ENCODE data around the gene HERC2.
"Not testable (repeated sequence)": the region's sequence is repeated elsewhere in the genome, so short reads cannot be mapped to it uniquely, and the experiment has no call there.

Gene HERC2

DNA sequence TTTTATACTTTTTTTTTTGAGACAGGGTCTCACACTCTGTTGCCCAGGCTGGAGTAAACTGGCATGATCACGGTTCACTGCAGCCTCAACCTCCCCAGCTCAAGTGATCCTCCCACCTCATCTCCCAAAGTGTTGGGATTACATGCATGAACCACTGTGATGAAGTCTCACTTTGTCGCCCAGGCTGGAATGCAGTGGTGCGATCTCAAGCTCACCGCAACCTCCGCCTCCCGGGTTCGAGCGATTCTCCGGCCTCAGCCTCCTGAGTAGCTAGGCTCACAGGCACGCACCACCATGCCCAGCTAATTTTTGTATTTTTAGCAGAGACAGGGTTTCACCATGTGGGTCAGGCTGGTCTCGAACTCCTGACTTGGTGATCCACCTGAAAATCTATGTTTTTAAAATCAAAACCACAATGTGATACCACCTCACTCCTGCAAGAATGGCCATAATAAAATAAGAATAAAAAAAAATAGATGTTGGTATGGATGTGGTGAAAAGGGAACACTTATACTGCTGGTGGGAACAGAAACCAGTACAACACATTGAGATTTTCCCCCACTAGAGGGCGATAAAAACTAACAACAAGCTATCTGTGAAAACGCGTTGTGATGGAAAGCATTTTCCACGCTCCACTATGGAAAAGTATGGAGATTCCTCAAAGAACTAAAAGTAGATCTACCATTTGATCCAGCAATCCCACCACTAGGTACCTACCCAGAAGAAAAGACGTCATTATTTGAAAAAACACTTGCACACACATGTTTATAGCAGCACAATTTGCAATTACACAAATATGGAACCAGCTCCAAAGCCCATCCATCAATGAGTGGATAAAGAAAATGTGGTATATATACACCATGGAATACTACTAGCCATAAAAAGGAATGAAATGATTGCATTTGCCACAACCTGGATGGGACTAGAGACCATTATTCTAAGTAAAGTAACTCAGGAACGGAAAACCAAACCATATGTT lies 196.0 kb downstream of the HERC2 start:
- DNase-seq, result no peak

DNA sequence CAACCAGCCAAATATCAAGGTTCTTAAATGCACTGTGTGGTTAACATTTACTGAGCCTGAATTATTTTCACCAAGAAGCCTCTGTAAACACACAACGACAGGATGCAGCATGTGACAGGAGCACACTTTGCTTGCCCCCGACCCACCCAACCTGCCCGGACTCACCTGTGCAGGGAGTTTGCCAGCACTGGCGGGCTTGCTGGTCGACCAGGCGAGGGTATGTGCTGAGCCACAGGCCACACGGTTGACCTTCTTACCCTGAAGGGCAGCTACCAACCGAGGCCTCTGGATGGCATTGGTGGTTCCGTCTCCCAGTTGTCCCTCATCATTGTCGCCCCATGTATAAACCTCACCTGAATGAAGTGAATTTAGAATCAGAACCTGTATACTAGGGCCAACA lies 197.1 kb downstream of the HERC2 start:
- no peak for DNase-seq

DNA sequence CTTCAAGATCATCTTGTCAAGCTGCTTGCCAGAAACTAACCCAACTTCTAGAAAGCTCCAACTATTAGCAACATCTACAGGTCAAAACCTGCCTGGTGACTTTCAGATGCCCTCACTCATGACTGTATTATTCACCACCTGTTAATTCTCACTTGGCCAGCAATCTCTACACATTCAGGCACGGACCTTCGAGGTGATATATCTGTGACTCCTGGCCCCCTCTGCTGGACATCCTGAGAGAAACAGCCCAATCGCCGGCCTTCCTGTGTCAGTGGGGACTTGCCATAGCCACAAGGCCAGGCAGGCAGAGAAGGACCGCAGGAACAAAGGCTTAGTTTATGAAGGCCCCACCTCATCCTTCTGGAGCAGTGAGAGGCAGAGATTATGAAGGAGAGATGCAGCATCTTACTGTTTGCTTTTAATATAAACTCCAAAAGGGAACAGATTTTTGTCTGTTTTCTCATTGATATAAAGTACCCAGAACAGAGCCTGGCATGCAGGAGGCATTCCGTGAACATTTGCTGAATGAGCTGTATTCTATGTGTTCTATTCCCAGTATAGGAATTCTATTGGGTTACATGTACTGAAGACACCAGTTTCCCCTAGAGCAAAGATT lies 198.5 kb downstream of the HERC2 start:
- peak; percentile 26 for DNase-seq

DNA sequence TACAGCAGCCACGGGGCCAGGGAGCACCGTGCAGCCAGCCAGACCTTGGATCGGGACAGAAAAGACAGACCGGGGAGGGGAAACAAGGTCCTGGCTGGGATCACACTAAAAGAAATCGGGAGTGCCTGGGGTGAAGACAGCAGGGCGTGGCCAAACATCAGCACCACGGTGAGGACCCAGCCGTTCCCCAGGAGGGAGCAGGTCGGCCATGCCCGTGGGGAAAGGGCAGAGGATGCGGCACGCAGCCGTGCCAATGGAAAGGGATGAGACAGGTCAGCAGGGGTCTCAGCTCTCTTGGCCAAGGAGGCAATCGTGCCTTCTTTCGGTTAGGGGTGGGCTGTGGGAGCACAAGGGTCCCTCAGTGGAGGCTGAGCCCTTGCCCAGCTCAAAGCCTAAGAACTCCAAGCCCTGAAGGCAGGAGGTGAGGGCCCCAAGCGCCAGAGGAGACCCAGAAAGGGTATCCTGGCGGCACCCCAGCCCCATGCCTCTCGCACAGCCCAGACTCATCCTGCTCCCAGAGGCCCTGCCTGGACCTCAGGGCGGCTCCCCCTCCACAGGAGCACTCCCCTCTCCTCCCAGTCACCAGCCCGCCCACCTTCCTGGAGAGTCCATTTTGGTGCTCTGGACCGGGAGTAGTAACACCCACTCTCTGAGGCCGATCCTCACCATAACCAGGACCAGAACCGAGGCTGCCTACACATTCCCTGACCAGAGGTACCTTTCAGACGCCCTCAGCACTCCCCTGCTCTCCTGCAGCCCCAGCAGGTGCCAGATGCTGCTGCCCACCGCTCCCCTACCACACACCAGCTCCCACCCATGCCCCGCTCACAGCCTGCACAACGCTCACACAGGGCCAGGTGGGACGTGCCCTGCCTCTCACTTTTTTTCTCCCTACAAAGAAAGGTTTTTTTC lies 199.7 kb downstream of the HERC2 start:
- no peak for DNase-seq

DNA sequence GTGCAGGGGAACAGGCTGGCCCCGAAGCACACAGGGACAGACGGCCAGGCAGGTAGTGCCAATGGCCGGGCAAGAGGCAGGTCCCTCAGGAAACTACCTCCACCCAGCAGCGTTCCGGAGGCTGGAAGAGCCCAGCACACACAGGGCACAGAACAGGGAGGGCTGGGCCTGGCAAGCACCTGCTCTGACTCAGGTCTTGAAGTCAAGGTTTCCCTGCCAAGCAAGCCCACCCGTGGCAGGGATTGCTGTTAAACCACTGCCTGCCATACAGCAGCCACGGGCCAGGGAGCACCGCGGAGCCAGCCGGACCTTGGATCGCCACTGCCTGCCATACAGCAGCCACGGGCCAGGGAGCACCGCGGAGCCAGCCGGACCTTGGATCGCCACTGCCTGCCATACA lies 200.4 kb downstream of the HERC2 start:
- not testable (repeated sequence) for DNase-seq

DNA sequence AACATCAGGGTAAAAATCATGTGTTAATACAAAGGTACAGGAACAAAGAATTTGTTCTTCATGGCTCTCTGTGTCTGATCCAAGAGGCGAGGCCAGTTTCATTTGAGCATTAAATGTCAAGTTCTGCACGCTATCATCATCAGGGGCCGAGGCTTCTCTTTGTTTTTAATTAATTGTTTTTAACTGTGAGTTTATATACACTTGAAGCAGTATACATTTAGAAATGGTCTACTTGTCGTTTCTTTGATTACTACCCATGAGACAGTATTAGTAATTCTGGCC lies 201.7 kb downstream of the HERC2 start:
- DNase-seq, result no peak

DNA sequence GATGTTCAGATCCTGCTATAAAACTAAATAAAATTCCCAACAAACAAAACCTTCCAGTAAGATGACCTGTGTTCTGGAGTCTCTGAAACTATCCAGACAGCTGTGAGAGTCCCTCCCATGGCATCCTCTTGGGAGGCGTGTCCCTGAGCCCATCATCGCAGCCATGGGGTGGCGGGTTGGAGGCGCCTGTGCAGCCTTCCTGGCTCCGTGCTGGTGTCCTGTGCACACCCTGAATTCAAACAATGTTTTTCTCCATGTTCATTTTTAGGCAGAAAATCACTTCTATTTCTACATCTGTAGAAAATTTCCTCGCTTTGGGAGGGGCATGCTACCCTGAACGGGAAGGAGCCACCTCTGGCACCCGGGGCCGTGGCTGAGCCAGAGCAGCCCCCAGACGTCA lies 203.4 kb downstream of the HERC2 start:
- no peak for DNase-seq

DNA sequence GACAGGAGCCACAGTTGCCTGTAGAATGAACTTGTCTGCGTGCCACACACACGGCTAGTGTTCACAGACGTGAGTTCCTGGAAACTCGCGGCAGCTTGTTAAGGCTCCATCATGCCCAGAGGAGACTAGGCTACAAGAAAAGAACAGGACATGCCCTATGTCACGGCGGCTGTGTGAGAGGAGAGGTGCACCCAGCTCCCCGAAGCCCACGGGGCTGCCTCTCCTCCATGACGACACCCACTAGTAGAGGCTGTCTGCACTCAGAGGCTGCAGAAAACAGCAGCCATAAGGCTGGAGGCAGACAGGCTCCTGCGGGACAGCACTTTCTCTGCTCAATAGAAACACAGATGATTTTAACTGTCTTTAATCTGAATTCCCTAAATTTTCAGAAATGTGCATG lies 203.9 kb downstream of the HERC2 start:
- DNase-seq, result no peak

DNA sequence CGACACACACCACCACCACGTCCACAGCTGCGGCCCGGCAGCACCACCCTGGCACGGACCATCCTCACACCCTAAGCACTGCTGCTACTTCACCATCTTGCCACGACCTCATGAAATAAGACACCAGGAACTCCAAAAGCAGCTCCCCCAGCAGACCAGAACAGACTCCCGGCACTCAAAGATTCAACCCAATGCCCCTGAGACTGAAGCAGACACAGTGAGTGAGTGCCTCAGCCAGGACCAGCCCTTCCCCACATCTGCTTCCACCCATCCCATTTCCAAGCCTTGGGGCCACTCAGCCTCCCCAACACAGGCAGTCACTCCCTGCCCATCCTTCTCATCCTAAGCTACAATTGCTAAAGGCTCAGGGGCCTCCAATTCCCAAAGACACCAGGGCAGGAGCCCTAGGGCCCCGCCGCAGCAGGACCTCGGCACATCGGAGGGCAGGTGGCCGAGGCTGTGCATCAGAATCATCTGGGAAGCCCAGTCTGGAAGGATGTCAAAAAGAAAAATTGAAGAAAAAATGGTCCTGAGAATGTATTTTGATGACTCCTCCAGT lies 204.5 kb downstream of the HERC2 start:
- DNase-seq, result no peak

DNA sequence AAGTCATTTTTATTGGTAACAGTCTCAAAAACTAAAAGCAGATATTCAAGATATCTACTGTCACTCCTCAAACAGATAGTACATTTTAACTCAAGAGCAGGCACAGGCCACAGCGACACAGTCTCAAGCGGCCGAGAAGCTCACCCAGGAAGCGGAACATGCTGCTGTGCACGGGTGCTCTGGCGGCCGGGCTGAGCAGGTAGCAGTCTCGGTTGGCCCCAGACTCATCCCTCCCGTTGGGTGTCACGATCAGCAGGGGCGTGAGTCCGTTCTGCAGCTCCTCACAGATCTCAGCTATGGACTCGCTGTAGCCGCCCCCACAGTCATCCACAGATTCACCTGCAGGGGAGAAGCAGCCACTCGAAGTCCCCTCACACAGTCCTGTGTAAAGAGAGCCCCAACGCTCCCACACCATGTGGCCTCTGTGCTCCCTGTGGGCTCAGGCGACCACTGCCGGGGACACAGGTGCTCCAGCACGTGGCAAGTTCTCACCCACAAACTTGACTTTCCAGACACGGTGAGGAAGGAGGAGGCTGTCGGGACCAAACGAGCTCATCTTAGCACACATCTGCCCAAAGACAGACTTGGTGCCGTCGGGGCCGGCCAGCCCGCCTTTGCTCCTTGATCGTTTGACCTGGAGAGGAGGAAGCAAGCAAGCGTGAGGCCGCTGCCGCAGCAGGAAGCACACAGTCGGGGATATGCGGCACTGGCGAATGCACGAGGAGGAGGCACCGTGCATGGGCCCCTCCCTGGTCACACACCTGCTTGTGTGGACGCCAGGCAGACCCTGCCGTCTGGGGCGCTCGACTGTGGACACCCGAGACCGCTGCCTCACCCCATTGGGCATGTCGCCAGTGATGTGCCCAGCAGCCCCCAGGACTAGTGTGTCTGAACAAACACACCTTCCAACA lies 205.2 kb downstream of the HERC2 start:
- no peak for DNase-seq

DNA sequence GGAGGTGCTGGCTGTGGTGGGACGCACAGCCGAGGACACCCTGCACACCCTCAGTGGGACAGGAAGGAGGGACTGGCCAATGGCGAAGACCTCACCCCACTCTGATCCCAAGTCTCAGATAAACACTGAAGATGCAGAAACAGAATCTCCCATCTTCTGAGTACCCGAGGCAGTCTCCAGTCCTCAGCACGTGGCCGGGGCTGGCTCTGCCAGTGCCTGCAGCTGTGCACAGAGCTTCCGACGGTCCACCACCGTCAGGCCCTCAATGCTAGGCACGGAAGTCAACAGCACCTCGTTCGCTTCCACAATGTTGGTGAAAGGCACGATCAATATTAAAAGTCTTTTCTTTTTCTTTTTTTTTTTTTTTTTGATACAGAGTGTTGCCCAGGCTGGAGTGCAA lies 206.1 kb downstream of the HERC2 start:
- no peak for DNase-seq

DNA sequence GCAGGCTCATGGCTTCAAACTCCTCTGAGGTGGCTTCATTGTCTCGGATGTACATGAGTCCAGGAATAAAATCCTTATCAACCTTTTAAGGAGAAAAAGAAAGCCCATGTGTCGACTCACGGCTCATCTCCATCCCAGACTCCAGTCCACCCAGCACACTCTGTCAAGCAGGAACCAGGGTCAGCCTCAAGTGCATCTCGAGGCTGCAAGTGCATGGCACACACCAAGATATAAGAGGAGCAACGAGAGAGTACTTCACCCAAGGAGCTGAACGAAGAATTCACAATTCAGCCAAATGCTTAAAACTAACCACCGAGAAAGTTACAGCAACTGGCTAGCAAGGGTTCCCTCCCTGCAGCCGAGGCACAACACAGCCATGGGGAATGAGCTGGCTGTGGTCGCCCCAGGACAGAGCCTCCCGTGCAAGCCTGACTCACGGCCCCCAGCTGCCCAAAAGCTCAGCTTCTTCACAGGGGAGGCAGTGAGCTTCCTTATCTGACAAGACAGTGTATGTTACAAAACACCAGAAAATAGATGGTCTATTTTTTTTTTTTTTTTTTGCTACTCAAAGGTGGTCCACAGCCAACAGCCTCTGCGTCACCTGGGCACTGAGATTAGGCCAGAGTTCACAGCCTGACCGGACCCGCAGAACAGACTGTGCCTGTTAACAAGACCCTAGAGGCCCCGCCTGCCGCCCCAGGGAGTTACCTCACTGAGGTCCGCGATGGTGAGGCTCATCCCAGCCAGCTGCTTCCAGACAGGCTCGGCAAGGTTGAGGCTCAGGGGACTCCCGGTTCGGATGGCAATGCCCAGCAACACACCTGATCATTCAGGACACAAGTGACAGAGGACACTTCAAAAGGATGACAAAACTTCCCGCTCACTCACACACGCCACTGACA lies 207.0 kb downstream of the HERC2 start:
- DNase-seq, result no peak

DNA sequence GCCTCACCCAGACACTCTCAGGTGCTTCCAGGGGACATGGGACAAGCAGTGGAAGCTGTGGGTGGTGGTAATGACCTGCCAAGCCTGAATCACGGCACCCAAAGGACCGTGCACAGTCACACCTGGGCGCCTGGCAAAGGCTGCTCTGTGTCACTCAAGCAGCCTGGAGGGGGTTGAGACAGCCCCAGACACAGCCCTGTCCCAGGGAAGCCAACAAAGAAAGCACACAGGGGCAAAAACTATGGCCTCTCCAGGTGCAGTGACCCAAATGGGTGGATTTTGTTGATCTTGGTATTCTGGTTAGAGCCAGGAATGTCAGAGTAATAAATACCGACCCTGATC lies 207.9 kb downstream of the HERC2 start:
- no peak for DNase-seq

DNA sequence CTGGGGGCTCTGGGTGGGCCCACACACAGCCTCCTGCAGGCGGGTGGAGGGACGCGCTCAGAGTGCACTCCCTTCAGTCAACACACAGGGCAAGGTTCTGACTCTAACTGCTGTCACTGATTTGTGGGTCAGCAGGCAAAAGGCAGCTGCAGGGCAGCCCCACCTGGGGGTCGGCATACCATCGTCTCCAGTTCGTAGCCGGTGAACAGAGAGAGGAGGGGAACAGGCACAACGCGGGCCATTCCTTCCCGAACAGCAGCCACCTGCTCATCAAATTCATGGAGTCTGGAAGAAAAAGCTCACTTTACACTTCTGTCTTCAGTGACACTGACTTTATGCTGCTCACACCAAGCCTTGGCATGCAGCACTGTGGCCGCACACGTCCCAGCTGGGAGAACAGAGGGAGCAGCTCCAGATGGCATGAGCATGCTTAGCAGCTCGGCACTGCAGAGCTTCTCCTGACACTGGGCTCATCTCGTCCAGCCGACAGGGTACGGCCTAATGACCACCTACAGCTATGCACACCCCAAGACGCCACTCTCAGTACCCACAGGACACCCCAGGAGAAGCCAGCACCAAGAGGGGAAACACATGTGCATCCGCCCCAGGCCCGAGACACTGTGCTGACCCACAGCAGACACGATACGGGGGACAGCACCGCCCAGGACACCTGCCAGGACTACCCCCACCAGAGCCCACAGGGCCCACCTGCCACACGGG lies 208.4 kb downstream of the HERC2 start:
- DNase-seq, result no peak

DNA sequence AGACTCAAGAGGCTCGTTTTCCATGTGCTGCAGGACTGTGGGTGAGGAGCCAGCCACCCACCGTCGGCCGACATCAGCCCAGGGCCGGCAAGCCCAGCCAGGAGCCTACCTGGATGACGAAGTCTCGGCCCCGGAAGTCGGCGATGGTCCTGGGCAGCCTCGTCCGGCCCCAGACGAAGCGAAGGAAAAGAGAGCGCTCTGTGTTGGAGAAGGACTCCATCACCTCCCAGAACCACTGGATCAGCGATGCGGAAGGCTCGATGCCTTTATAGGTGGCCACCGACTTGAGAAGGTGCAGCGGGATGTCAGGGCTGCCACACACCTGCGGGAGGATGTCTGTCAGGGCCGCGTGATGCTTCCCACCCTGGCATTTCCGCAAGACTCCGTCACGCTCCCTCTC lies 209.0 kb downstream of the HERC2 start:
- no peak for DNase-seq

DNA sequence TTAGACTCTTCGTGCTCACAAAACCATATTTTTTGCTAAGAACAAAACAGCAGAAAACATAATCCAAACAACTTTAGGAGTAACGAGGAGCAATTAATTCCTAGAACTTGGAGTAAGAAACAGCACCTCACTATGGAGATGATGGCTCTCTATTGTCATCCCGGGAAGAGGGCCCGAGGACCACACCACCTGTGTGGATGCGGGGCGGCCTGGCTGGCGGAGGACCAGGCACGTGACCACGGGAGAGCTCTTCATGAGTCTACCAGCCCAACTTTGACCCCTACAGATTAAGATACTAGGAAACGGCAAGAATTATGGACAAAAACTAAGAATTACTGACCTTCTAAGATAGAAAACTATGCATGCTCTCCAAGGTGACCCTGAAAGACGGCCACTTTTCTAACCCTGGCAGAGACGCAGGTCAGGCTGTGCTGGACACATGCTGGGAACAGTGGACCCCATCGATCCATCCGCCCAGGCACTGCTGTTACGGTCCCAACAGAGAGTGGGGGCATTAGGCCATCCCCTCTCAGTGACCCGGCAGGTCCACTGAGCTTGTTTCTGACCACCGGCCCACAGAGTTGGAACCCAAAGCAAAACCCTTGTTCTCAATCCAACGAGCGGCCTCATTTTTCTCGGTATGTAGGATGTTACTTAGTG lies 209.7 kb downstream of the HERC2 start:
- DNase-seq, result no peak

DNA sequence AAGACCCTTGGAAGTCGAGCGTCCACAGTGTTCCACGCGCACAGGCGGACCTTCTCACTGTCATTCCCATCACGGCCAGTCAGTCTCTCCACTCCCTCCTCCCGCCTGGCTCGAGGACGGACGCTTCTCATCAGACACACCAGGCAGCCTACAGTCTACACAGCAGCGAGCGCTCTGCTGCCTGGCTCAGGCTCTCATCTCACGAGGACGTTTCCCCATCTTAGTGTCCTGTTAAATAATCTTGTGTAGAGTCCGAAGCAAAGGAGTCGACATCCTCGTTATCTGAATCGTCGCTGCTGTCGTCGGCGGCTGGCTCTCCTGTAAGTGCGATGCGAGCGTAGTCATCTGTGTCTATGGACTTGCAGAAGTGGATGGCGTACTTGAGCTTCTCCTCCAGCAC lies 210.4 kb downstream of the HERC2 start:
- DNase-seq, result no peak

DNA sequence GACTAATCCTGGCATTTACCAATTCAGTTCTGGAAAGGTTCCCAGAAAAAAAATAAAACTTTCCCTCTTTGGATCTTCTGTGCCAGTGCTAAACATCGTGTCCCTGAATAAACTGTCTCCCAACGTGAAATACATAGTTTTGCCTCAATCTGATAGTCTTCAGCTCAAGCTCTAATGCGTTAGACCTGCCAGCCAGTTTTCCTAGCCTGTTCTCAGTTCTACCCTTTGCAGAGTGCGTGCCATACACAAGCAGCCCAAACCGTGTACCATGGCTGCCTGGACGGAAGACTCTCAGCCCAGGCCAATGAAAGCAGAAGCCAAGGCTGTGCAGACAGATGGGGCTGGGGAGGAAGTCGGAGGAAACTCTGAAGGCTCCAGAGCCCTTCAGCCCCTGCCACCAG lies 211.5 kb downstream of the HERC2 start:
- DNase-seq, result no peak

DNA sequence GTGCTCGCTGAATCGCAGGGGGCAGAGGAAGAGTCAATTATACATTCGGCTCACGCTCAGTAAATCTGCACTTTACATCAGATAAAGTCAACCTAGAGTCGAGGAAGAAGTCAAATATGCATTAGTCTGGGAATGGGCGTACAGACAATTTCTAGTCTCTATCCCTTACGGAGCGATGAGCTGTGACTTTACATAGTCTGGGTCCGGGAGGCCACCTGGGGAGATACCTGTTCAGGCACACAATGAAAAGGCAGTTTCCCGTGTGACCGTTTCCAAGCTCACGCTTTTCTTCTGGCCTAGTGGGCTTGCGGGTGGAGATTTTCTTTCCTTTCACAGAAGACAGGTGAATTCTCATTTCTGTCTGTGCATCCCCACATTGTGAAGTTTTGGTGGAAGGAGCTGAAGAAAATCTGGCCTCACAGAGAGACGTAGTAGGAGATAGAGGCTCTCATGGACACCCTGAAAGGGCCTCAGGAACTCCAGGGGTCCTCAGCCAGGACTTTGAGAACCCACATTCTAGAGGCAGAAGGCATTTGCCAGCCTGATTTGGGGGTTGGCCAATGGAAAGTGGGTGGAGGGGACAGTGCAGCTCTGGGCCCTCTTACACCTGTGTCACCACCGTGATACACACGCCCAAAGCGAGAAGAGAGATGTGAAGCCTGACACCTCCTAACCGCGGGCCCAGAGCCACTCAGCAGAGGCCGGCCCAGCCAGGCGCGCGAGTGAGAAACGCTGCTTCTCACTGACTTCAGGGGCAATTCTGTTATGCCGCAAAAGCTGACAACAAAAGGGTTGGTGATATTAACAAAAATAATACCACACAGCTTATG lies 212.1 kb downstream of the HERC2 start:
- DNase-seq, result no peak

Data from activated CD4-positive, alpha-beta T cell treated with anti-CD3 and anti-CD28 coated beads for 1 hour (primary cell).